Activated T-helper 1 cell treated with Interleukin-2 at 50 U/mL for 16 hours (primary cell): ENCODE measurements around the gene ZBTB39.
"Not testable (repeated sequence)": the region's sequence is repeated elsewhere in the genome, so short reads cannot be mapped to it uniquely, and the experiment has no call there.

Experiments used
- DNase-seq: peaks from one replicate; pipeline ENCODE4 v3.0.0-alpha.2; 2020; ENCODE audit warnings: low read depth

ZBTB39 gene

GRCh38 chr12:57005980-57006808, at the start of gene ZBTB39:
Gene ZBTB39 (minus strand): TSS chr12:57006546. CDS start chr12:57004917, 1,629 bp downstream.
- peak; percentile 67 for DNase-seq

- no peak for DNase-seq
These were observed 49.5 kb upstream of the ZBTB39 start for GRCh38 chr12:57055824-57056223.

GRCh38 chr12:57053901-57054300, 47.6 kb upstream of the ZBTB39 start:
- DNase-seq, result not testable (repeated sequence)

GRCh38 chr12:57053146-57053545, 46.8 kb upstream of the ZBTB39 start:
- DNase-seq, result not testable (repeated sequence)

- DNase-seq, result no peak
These were observed 44.7 kb upstream of the ZBTB39 start for GRCh38 chr12:57051011-57051410.

GRCh38 chr12:57049890-57050289, 43.5 kb upstream of the ZBTB39 start, which contains the start of gene MYO1A:
Gene MYO1A (minus strand): TSS chr12:57050129. CDS start chr12:57048323, 1,806 bp downstream.
- no peak for DNase-seq

- no peak for DNase-seq
These were observed 42.7 kb upstream of the ZBTB39 start for GRCh38 chr12:57049119-57049446.

- DNase-seq, result no peak
These were observed 42.2 kb upstream of the ZBTB39 start for GRCh38 chr12:57048423-57049118.

GRCh38 chr12:57047981-57048380, 41.6 kb upstream of the ZBTB39 start:
- no peak for DNase-seq

GRCh38 chr12:57046947-57047890, 40.9 kb upstream of the ZBTB39 start:
- no peak for DNase-seq

GRCh38 chr12:57046086-57046791, 39.9 kb upstream of the ZBTB39 start:
- DNase-seq, result no peak

- no peak for DNase-seq
These were observed 38.5 kb upstream of the ZBTB39 start for GRCh38 chr12:57044889-57045288.

- no peak for DNase-seq
These were observed 38.1 kb upstream of the ZBTB39 start for GRCh38 chr12:57044468-57044867.

GRCh38 chr12:57042695-57043094, 36.3 kb upstream of the ZBTB39 start:
- no peak for DNase-seq

- DNase-seq, result no peak
These were observed 34.4 kb upstream of the ZBTB39 start for GRCh38 chr12:57040750-57041149.

- DNase-seq, result no peak
These were observed 33.9 kb upstream of the ZBTB39 start for GRCh38 chr12:57040211-57040610.

- no peak for DNase-seq
These were observed 32.9 kb upstream of the ZBTB39 start for GRCh38 chr12:57039016-57039798.

- DNase-seq, result no peak
These were observed 30.9 kb upstream of the ZBTB39 start for GRCh38 chr12:57037264-57037663.

- no peak for DNase-seq
These were observed 27.1 kb upstream of the ZBTB39 start for GRCh38 chr12:57033431-57033830.

- no peak for DNase-seq
These were observed 25.4 kb upstream of the ZBTB39 start for GRCh38 chr12:57031789-57032188.
